Urinary bladder (tissue), 4 donors: Measurements from ENCODE around the gene TEX51. TPM values are rescaled to one million over a fixed set of nuclear protein-coding genes. Genes with fewer than 3 reads are reported as not detected.

Experiments
- DNase-seq: peaks from one replicate; pipeline ENCODE4 v3.0.0-alpha.2; 2015; ENCODE audit errors: extremely low spot score
- H3K27ac ChIP-seq: one replicate; pipeline ENCODE4 v1.5.1; 2013; ENCODE audit warnings: low read depth, mild to moderate bottlenecking, moderate library complexity
- H3K36me3 ChIP-seq: one replicate; pipeline ENCODE4 v1.6.1; 2013; ENCODE audit warnings: mild to moderate bottlenecking, moderate library complexity; ENCODE audit not compliant: insufficient read depth
- H3K4me1 ChIP-seq: one replicate; pipeline ENCODE4 v1.6.1; 2013; ENCODE audit warnings: mild to moderate bottlenecking, moderate library complexity; ENCODE audit not compliant: insufficient read depth
- H3K4me3 ChIP-seq: one replicate; pipeline ENCODE4 v1.5.1; 2013; ENCODE audit warnings: low read depth, low read length
- WGBS: extraction: QIAGEN DNeasy Blood & Tissue Kit; methylation state at CpG from one replicate; pipeline ENCODE4 v1.1.7; 2013; 5-methylcytosine and 5-hydroxymethylcytosine counted together
- polyA plus RNA-seq: library from polyadenylated mRNA; stranded (reverse); fragments of 200-250 nt; gene quantifications from one replicate; pipeline ENCODE4 v1.2.3, GENCODE V29; 2013
- total RNA-seq: library from RNA; depleted of rRNA; stranded (reverse); fragments of >200 nt; gene quantifications from one replicate; pipeline ENCODE4 v1.2.3, GENCODE V29; 2014
- donor health status: healthy with polysubstance abuse.
- donor health status: healthy.

The TEX51 gene
- total and polyA plus RNA-seq, 2 donors, result not detected

DNA sequence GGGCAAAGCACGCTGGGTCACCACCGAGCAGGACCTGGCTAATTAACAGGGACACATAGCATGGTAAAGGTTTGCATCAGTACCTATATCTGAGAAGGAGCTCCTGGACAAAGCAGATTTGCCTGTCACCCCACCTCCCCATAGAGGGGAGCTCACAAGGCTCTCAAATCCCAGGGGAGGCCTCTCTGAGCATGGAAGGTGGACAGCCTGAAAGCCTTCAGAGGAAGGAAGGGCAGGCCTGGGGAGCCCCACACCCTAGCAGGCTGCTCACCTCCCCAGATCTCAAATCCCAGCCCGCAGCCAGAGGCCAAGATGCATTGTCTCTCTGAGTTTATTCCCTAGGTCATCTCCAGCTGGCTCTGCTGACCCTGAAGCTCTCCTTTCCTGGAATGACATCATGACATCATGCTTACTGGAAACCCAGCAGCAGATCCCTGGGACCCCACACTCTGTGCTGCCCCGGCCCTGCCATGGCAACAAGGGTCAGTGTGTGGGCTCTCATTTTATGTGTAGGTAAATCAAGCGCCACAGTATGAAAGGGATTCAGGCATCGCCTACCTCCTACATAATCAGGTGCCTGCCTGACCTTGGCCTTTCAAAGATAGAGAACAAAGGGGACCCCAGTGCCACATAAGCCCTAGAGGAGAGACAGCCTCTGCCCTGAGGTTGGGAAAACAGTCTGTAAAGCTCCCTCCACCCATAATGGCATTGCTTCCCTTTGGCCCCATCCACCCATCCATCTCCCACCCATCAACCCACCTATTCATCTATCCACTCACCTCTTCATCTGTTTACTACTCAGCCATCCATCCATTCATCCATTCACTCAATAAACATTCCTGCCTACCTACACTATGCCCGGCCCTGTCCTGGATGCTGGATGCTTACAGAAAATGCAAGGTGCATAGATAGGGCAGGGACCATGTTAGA is 15.7 kb upstream of the TEX51 start:
- DNase-seq, result no peak
- no peak overlapping the region for H3K4me3 ChIP-seq
- WGBS, result 88% methylated on average over 7 of the region's 7 CpGs
- H3K27ac ChIP-seq, result no peak overlapping the region
- no peaks in the 10 kb centered on the region for H3K36me3 ChIP-seq
- H3K4me1 ChIP-seq, result no peaks in the 10 kb centered on the region

DNA sequence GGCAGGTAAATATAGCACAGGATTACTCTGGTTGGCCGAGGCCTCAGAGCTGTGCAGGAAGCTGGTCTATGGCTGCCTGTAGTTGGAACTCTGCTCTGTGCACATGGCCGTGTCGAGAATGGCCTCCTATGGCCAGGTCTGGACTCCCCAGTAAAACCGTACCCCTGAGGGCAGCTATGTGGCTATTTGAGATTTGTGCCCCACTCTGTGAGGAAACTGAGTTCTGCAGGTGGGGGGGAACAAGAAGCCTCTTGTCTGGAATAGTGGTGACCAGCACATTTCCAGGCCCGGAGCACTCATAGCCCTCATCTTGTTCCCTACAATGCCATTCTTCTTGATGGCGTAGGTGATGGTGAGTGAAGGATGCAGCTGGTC is 15.0 kb upstream of the TEX51 start:
- H3K36me3 ChIP-seq, result no peaks in the 10 kb centered on the region
- no peaks in the 10 kb centered on the region for H3K4me1 ChIP-seq
- H3K4me3 ChIP-seq, result no peak overlapping the region
- WGBS, result 96% methylated on average over 6 of the region's 6 CpGs
- H3K27ac ChIP-seq, result no peak overlapping the region
- no peak for DNase-seq

DNA sequence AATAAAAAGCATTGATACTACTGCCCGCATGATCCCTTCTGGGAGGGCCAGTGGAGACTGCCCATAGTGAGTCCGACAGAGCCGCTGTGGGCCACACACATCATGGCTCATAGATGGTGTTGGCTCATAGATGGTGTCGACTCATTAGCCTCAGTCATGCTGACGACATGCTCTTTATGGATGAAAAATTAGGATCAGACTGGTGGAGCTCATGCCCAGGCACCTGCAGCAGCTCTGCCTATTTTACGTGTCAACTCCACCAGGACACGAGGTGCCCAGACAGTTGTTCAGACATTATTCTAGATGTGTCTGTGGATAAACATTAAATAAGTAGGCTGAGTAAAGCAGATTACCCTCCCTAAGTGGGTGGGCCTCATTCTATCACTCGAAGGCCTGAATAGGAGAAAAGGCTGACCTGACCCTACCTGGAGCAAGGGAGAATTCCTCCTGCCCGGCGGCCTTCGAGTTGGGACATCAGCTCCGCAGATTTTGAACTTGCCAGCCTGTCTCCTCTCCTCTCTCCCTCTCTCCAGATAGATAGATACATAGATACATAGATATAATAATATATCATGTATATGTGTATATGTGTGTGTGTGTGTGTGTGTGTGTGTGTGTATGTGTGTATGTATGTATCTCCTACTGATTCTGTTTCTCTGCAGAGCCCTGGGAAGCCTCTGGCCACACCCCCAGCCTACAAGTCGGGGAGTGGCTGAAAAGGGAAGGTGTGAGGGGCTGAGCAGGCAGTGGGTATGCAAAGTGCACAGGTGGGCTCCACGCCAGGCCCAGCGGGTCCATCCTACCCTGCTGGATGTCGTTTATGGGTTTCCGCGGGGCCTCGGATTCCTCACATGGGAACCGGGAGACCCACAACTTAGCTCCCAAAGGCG is 13.6 kb upstream of the TEX51 start:
- 79% methylated on average over 21 of the region's 21 CpGs for WGBS
- Histone ChIP-seq H3K36me3 (no peaks in the 10 kb centered on the region), H3K4me1 (no peaks in the 10 kb centered on the region), H3K27ac (no peak overlapping the region), H3K4me3 (no peak overlapping the region)
- no peak for DNase-seq

DNA sequence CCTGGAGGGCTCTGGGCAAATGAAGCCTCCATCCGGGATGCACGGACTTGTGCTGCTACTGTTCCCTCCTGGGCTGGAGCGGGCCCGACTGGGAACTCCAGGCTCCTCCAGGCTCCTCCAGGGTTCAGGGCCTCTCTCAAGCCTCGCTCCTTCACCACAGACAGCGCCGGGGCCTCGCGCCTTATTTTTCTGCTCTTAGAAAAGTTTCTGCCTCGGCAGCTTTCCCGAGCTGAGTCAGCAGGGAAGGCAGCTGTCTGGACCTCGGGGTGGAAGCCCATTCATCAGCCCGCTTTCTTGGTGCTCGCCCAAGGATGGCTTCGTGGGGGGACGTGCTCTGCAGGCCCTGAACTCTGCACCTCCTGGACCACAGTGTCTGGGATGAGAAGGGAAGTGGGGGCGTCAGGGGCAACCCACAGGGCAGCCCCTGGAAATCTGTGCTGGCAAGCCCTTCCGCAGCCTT is 12.9 kb upstream of the TEX51 start:
- DNase-seq, result no peak
- 28% methylated on average over 18 of the region's 18 CpGs for WGBS
- H3K36me3 ChIP-seq, result no peaks in the 10 kb centered on the region
- H3K27ac ChIP-seq, result no peak overlapping the region
- H3K4me3 ChIP-seq, result peak overlapping the region; percentile 26
- no peaks in the 10 kb centered on the region for H3K4me1 ChIP-seq

DNA sequence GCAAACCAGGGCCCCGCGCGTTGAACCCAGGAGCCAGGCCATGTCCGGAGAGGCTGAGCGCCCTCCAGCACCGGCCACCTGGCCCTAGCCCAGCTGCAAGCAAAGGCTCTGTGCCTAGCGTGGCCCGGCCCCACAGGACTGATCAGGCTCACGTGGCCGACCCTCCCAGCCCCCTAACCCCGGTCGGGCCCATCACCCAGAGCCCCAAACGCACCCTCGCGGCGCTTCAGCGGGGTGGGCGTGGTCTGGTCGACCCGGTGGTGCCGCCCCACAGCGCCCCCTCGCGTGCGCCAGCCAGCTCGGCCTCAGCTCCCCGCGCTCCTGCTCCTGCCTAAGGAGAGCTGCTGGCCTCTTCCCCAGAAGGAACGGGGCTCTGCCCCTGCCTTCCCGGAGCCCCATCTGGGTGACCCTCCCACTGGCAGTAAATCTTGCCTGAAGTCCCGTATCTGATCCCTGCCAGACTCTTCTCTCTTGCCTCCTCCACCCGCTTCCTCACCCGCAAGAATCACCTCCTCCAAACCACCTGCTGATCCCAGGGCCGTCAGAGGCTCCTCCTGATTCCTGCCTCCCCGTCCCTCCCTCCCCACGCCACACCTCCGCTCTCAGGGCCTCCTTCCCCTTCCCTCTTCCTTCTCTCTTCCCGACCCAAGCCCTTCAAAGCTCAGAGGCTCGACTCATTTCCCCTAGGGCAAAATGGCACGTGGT is 12.3 kb upstream of the TEX51 start:
- no peaks in the 10 kb centered on the region for H3K36me3 ChIP-seq
- no peaks in the 10 kb centered on the region for H3K4me1 ChIP-seq
- no peak for DNase-seq
- H3K4me3 ChIP-seq, result peak overlapping the region; percentile 26
- no peak overlapping the region for H3K27ac ChIP-seq
- 7% methylated on average over 40 of the region's 40 CpGs for WGBS

GRCh38 chr2:126886916-126887280 is 11.8 kb upstream of the TEX51 start:
- DNase-seq, result no peak
- WGBS, result 88% methylated on average over 13 of the region's 13 CpGs

DNA sequence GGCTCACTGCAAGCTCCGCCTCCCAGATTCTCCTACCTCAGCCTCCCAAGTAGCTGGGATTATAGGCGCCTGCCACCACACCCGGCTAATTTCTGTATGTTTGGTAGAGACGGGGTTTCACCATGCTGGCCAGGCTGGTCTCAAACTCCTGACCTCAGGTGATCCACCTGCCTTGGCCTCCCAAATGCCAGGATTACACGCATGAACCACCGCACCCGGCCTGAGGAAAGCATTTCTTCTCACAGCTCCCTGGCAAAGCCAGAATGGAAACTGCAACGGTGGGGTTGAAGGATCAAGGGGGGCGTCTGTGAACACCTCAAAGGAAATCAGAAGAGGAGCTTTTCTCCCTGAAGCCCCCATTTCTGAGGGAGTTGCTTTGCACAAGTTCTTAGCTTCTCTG is 11.2 kb upstream of the TEX51 start:
- Histone ChIP-seq H3K36me3 (no peaks in the 10 kb centered on the region), H3K4me3 (no peak overlapping the region), H3K4me1 (no peaks in the 10 kb centered on the region), H3K27ac (no peak overlapping the region)
- WGBS, result 95% methylated on average over 9 of the region's 9 CpGs
- no peak for DNase-seq

More at GRCh38 chr2:126886916-126887280, 11.8 kb upstream of the TEX51 start:
- Histone ChIP-seq H3K4me3 (no peak overlapping the region), H3K4me1 (no peaks in the 10 kb centered on the region), H3K27ac (no peak overlapping the region), H3K36me3 (no peaks in the 10 kb centered on the region)

DNA sequence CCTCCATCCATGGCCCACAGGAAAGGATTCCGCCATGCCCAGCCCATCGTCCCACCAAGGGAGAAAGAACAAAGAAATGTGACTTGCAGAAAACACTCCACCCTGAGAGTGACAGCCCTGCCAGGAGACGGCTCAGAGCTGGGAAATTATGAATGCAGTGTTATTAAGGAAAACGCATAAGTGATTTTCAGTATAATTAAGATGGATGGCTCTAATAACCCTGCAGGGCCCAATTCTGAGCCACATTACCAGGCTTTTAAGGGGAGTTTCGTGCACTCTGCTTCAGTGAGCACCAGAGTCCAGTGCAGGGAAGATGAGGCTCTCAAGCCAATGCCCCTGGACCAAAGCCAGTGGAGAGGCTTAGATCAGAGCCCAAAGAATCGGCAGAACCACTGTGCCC is 10.6 kb upstream of the TEX51 start:
- Histone ChIP-seq H3K27ac (no peak overlapping the region), H3K36me3 (no peaks in the 10 kb centered on the region), H3K4me1 (no peaks in the 10 kb centered on the region), H3K4me3 (no peak overlapping the region)
- 83% methylated on average over 6 of the region's 6 CpGs for WGBS
- no peak for DNase-seq

GRCh38 chr2:126889071-126889470 is 9.6 kb upstream of the TEX51 start:
- H3K4me3 ChIP-seq, result no peak overlapping the region
- no peaks in the 10 kb centered on the region for H3K4me1 ChIP-seq
- H3K36me3 ChIP-seq, result no peaks in the 10 kb centered on the region
- DNase-seq, result no peak
- WGBS, result 85% methylated on average over 9 of the region's 9 CpGs
- H3K27ac ChIP-seq, result no peak overlapping the region

DNA sequence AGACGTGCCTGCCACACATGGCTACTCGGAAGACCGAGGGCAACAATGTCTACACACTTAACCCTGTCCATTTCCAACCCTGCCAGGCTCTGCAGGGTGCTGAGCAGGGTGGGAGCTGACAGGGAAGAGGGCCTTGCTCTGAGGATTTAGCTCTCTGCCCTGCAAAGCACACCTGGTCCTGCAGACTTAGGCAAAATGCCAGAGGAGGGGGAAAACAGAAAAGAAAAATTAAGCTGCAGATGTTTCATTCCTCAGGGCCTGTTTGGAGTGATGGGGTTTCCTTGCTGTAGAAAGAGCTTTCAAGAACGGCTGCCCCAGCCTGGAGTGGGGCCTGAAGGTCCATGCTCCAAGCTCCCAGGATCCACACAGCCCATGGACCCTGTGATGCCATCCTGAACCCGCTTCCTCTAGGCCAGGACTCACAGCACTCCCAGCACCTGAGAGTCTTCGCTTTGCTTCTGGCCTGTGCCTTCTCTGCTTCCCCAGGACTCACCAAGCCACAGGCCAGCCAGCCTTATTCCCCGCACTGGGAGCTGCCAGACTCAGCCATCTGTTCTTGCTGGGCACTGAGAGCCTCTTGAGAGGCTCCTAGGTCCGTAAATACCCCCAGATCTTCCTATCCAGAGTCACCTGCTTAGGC is 9.1 kb upstream of the TEX51 start:
- Histone ChIP-seq H3K4me1 (no peaks in the 10 kb centered on the region), H3K27ac (no peak overlapping the region), H3K4me3 (no peak overlapping the region), H3K36me3 (no peaks in the 10 kb centered on the region)
- DNase-seq, result no peak
- 80% methylated on average over 8 of the region's 8 CpGs for WGBS

- 96% methylated on average over 5 of the region's 5 CpGs for WGBS
- no peaks in the 10 kb centered on the region for H3K4me1 ChIP-seq
- H3K4me3 ChIP-seq, result no peak overlapping the region
- DNase-seq, result no peak
- no peak overlapping the region for H3K27ac ChIP-seq
- no peaks in the 10 kb centered on the region for H3K36me3 ChIP-seq
These were observed 8.6 kb upstream of the TEX51 start for GRCh38 chr2:126890136-126890510.

- Histone ChIP-seq H3K36me3 (no peaks in the 10 kb centered on the region), H3K4me1 (no peaks in the 10 kb centered on the region), H3K27ac (no peak overlapping the region), H3K4me3 (no peak overlapping the region)
- WGBS, result 87% methylated on average over 12 of the region's 12 CpGs
- DNase-seq, result no peak
These were observed 7.9 kb upstream of the TEX51 start for GRCh38 chr2:126890551-126891450.
